ENCODE results near the gene KCNH1. TPM values are rescaled to one million over a fixed set of nuclear protein-coding genes. Genes with fewer than 3 reads are reported as not detected.
A peak's percentile ranks its signal among the peaks of the same experiment; 100 is the strongest.

The KCNH1 gene
- total RNA-seq, 1 donor = 41.3 TPM

DNA sequence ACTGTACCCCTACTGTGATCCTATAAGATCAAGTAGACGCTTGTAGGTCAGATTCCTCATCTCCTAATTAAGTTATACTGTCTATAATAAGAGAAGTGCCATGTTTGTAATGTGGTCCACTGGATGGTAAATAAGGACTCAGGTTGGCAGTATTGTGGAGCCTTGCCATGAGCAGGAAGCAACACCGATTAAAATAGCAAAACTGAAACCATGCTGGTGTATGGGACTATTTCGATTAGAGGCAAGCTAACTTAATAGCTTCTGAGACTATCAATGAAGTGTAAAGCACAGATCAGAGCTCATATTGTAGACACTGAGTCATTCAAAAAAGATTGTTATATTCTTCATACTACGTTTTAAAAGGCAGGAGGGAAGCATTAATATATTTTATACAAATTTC is 456.4 kb downstream of the KCNH1 start:
- H3K4me1 ChIP-seq (ENCODE audit: insufficient read depth, low read length) = no peaks in the 10 kb centered on the region

DNA sequence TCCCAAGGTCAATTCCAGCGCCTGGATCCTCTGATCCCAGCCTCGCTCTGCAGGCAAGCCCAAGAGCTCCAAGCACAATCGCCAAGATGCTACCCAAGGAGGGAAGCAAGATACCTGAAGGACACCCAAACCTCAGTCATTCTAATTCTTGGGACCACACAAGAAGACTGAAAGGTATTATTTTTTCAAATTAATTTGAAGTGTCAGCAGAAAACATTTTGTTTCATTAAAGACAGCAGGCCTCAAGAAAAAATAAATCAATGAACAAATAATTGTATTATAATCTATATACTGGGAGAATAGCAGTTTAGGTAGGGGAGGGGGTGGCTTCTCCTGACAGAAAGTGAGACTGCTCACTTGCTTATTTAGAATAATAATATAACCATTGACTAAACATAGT is 457.4 kb downstream of the KCNH1 start:
- TF ChIP-seq, protein P1, sequence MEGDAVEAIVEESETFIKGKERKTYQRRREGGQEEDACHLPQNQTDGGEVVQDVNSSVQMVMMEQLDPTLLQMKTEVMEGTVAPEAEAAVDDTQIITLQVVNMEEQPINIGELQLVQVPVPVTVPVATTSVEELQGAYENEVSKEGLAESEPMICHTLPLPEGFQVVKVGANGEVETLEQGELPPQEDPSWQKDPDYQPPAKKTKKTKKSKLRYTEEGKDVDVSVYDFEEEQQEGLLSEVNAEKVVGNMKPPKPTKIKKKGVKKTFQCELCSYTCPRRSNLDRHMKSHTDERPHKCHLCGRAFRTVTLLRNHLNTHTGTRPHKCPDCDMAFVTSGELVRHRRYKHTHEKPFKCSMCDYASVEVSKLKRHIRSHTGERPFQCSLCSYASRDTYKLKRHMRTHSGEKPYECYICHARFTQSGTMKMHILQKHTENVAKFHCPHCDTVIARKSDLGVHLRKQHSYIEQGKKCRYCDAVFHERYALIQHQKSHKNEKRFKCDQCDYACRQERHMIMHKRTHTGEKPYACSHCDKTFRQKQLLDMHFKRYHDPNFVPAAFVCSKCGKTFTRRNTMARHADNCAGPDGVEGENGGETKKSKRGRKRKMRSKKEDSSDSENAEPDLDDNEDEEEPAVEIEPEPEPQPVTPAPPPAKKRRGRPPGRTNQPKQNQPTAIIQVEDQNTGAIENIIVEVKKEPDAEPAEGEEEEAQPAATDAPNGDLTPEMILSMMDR (IDR thresholded peaks at IDR 0.05; ENCODE audit: extremely low read depth, low read depth, low read length) = no peak
- Histone ChIP-seq H3K4me3 (ENCODE audit: insufficient read depth, low read length) (no peak overlapping the region), H3K9me3 (ENCODE audit: low read depth, low read length) (no peaks in the 10 kb centered on the region), H2AFZ (ENCODE audit: low read length) (no peak overlapping the region), H4K20me1 (ENCODE audit: insufficient read depth, low read length) (no peaks in the 10 kb centered on the region), H3K27ac (ENCODE audit: low read depth, low read length) (no peak overlapping the region), H3K36me3 (ENCODE audit: insufficient read depth, low read length) (no peaks in the 10 kb centered on the region), H3K27me3 (ENCODE audit: insufficient read depth, low read length) (no peaks in the 10 kb centered on the region), H3K4me2 (ENCODE audit: insufficient read depth, low read length) (no peak overlapping the region), H3K79me2 (ENCODE audit: insufficient read depth, low read length) (no peaks in the 10 kb centered on the region), H3K4me1 (ENCODE audit: insufficient read depth, low read length) (no peaks in the 10 kb centered on the region)
- DNase-seq (ENCODE audit: insufficient read length, low spot score, missing footprints) = no peak

More for the DNA sequence above, 456.4 kb downstream of the KCNH1 start:
- DNase-seq (ENCODE audit: insufficient read length, low spot score, missing footprints) = peak; percentile 26
- Histone ChIP-seq H3K9me3 (ENCODE audit: low read depth, low read length) (no peaks in the 10 kb centered on the region), H3K27me3 (ENCODE audit: insufficient read depth, low read length) (no peaks in the 10 kb centered on the region), H3K4me2 (ENCODE audit: insufficient read depth, low read length) (no peak overlapping the region), H3K79me2 (ENCODE audit: insufficient read depth, low read length) (no peaks in the 10 kb centered on the region), H4K20me1 (ENCODE audit: insufficient read depth, low read length) (no peaks in the 10 kb centered on the region), H2AFZ (ENCODE audit: low read length) (no peak overlapping the region), H3K27ac (ENCODE audit: low read depth, low read length) (no peak overlapping the region), H3K36me3 (ENCODE audit: insufficient read depth, low read length) (peaks cover 3% of the 10 kb centered on the region), H3K4me3 (ENCODE audit: insufficient read depth, low read length) (no peak overlapping the region)
- TF ChIP-seq, protein P1 (IDR thresholded peaks at IDR 0.05; ENCODE audit: extremely low read depth, low read depth, low read length) = no peak

DNA sequence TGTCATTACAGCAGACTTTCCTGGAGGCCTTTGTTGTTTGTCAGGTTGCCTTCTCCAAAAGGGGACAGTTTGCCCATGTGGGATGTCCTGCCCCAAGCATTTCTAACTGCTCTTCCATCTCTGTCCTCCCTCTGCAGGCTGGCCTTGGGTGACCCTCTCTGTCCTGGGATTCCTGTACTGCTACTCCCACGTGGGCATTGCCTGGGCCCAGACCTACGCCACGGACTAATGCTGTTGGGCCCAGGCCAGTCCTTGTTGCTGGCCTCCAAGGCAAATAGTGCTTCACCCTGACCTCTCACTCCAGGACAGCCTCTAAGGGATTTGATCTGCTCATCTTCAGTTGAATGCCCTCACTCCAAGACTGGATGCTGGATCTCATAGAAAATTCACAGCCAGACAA is 459.8 kb downstream of the KCNH1 start:
- Histone ChIP-seq H4K20me1 (ENCODE audit: insufficient read depth, low read length) (no peaks in the 10 kb centered on the region), H3K4me1 (ENCODE audit: insufficient read depth, low read length) (no peaks in the 10 kb centered on the region), H3K4me2 (ENCODE audit: insufficient read depth, low read length) (no peak overlapping the region), H2AFZ (ENCODE audit: low read length) (no peak overlapping the region), H3K79me2 (ENCODE audit: insufficient read depth, low read length) (no peaks in the 10 kb centered on the region), H3K9me3 (ENCODE audit: low read depth, low read length) (no peaks in the 10 kb centered on the region), H3K36me3 (ENCODE audit: insufficient read depth, low read length) (no peaks in the 10 kb centered on the region), H3K4me3 (ENCODE audit: insufficient read depth, low read length) (no peak overlapping the region), H3K27ac (ENCODE audit: low read depth, low read length) (no peak overlapping the region), H3K27me3 (ENCODE audit: insufficient read depth, low read length) (no peaks in the 10 kb centered on the region)
- DNase-seq (ENCODE audit: insufficient read length, low spot score, missing footprints) = no peak
- TF ChIP-seq, protein P1 (IDR thresholded peaks at IDR 0.05; ENCODE audit: extremely low read depth, low read depth, low read length) = no peak

DNA sequence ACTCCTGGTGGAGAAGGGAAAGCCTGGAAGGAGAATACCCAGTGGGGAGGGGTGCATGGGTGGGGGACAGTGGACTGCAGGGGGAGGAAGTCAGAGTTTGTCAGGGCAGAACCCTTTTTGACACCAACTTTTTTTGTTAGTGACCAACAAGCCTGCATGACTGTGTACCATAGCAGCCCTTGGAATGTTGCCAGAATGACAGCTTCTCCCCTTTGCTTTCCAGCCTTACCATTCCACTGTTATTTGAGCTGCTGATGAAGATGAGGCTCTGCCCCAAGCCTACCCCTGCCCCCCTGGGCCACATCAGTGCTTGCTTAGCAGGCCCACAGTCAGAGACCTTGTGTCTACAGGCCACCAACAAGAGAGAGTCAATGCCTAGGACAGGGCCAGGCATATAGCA is 464.0 kb downstream of the KCNH1 start:
- H3K9me3 ChIP-seq (ENCODE audit: low read depth, low read length) = no peaks in the 10 kb centered on the region
- no peaks in the 10 kb centered on the region for H3K27me3 ChIP-seq (ENCODE audit: insufficient read depth, low read length)
- H3K79me2 ChIP-seq (ENCODE audit: insufficient read depth, low read length) = no peaks in the 10 kb centered on the region
- DNase-seq (ENCODE audit: insufficient read length, low spot score, missing footprints) = no peak
- H2AFZ ChIP-seq (ENCODE audit: low read length) = no peak overlapping the region
- no peak overlapping the region for H3K27ac ChIP-seq (ENCODE audit: low read depth, low read length)
- H3K4me2 ChIP-seq (ENCODE audit: insufficient read depth, low read length) = no peak overlapping the region
- TF ChIP-seq, protein P1 (IDR thresholded peaks at IDR 0.05; ENCODE audit: extremely low read depth, low read depth, low read length) = no peak
- H3K36me3 ChIP-seq (ENCODE audit: insufficient read depth, low read length) = no peaks in the 10 kb centered on the region
- H4K20me1 ChIP-seq (ENCODE audit: insufficient read depth, low read length) = no peaks in the 10 kb centered on the region
- no peak overlapping the region for H3K4me3 ChIP-seq (ENCODE audit: insufficient read depth, low read length)
- no peaks in the 10 kb centered on the region for H3K4me1 ChIP-seq (ENCODE audit: insufficient read depth, low read length)
